Brain microvascular endothelial cell (primary cell): Measurements from ENCODE around the gene PRSS12.
"Not testable (repeated sequence)": the region's sequence is repeated elsewhere in the genome, so short reads cannot be mapped to it uniquely, and the experiment has no call there.

ENCODE experiments used
- DNase-seq: peaks from one replicate; pipeline ENCODE4 v3.0.0-alpha.2; 2020
- H3K27ac ChIP-seq: fragments of 250-450 bp; sonication (Bioruptor Pico); 2 replicates; pipeline ENCODE4 v1.5.1; 2020; ENCODE audit warnings: mild to moderate bottlenecking, moderate library complexity
- H3K27me3 ChIP-seq: fragments of 250-450 bp; sonication (Bioruptor Pico); replicated peaks from 2 replicates; pipeline ENCODE4 v1.5.1; 2020; ENCODE audit warnings: mild to moderate bottlenecking
- H3K36me3 ChIP-seq: fragments of 250-450 bp; sonication (Bioruptor Pico); replicated peaks from 2 replicates; pipeline ENCODE4 v1.5.1; 2020; ENCODE audit warnings: mild to moderate bottlenecking
- H3K4me3 ChIP-seq: 2 replicates; pipeline ENCODE4 v1.5.1; 2011; ENCODE audit warnings: low read depth, mild to moderate bottlenecking, control low read depth, low read length, moderate library complexity
- in situ Hi-C: cut with HindIII; loops from 2 replicates; pipeline ENCODE4 v1.10.0; 2017; ENCODE audit warnings: low sequenced_read_pairs, low pct_ligation_motif_present
- TF ChIP-seq, protein P1 (sequence below): IDR thresholded peaks from 2 replicates; pipeline ENCODE4 v1.5.1; 2011; ENCODE audit warnings: low read depth, mild to moderate bottlenecking, moderate library complexity, low read length, control low read depth, inconsistent platforms; ENCODE audit errors: missing control alignments

The PRSS12 gene

DNA sequence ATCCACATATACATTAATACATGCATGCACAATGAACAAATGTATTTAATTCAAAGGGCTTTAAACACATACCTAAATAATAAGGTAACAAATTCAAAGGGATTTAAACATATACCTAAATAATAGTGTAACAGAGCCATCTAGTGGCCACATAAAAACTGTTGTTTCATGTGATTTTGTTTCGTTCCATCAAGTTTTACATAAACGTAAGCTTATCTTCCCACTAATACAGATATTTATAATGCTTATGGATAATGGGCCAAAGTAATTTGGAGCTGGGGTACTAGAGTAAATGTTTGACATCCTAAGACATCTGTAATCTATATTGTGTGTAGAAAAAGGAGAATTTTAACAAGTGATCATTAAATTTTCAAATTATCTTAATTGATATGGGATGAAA lies 82.3 kb downstream of the PRSS12 start:
- no peak for DNase-seq
- H3K27ac ChIP-seq = no peak overlapping the region
- H3K4me3 ChIP-seq = no peak overlapping the region
- in situ Hi-C loops = no loop called here
- TF ChIP-seq, protein P1, sequence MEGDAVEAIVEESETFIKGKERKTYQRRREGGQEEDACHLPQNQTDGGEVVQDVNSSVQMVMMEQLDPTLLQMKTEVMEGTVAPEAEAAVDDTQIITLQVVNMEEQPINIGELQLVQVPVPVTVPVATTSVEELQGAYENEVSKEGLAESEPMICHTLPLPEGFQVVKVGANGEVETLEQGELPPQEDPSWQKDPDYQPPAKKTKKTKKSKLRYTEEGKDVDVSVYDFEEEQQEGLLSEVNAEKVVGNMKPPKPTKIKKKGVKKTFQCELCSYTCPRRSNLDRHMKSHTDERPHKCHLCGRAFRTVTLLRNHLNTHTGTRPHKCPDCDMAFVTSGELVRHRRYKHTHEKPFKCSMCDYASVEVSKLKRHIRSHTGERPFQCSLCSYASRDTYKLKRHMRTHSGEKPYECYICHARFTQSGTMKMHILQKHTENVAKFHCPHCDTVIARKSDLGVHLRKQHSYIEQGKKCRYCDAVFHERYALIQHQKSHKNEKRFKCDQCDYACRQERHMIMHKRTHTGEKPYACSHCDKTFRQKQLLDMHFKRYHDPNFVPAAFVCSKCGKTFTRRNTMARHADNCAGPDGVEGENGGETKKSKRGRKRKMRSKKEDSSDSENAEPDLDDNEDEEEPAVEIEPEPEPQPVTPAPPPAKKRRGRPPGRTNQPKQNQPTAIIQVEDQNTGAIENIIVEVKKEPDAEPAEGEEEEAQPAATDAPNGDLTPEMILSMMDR = peak; percentile 14
- no peaks in the 10 kb centered on the region for H3K36me3 ChIP-seq
- H3K27me3 ChIP-seq = no peaks in the 10 kb centered on the region

GRCh38 chr4:118268780-118269179 lies 84.0 kb downstream of the PRSS12 start:
- no peaks in the 10 kb centered on the region for H3K36me3 ChIP-seq
- H3K4me3 ChIP-seq = no peak overlapping the region
- DNase-seq = no peak
- TF ChIP-seq, protein P1 = no peak
- in situ Hi-C loops = no loop called here
- no peaks in the 10 kb centered on the region for H3K27me3 ChIP-seq
- no peak overlapping the region for H3K27ac ChIP-seq

- in situ Hi-C loops, DNase-seq: not testable (repeated sequence)
Measured at GRCh38 chr4:118266145-118266496, 86.7 kb downstream of the PRSS12 start.

DNA sequence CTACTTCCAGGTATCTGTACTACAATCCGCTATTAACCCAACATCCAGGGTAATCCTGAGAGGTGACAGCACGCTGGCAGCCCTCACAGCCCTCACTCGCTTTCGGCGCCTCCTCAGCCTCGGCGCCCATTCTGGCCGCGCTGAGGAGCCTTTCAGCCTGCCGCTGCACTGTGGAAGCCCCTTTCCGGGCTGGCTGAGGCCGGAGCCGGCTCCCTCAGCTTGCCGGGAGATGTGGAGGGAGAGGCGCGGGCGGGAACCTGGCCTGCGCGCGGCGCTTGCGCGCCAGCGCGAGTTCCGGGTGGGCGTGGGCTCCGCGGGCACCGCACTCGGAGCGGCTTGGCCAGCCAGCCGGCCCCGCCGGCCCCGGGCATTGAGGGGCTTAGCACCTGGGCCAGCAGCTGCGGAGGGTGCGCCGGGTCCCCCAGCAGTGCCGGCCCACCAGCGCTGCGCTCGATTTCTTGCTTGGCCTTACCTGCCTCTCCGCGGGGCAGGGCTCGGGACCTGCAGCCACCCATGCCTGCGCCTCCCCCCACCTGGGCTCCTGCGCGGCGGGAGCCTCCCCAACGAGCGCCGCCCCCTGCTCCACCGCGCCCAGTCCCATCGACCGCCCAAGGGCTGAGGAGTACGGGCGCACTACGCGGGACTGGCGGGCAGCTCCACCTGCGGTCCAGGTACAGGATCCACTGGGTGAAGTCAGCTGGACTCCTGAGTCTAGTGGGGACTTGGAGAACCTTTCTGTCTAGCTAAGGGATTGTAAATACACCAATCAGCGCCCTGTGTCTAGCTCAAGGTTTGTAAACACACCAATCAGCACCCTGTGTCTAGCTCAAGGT lies 87.3 kb downstream of the PRSS12 start:
- Histone ChIP-seq H3K27ac (no peak overlapping the region), H3K4me3 (peak overlapping the region; percentile 53), H3K27me3 (no peaks in the 10 kb centered on the region), H3K36me3 (no peaks in the 10 kb centered on the region)
- TF ChIP-seq, protein P1 = no peak
- no peak for DNase-seq
- in situ Hi-C loops = no loop called here

More at GRCh38 chr4:118266145-118266496, 86.7 kb downstream of the PRSS12 start:
- H3K27ac ChIP-seq, H3K4me3 ChIP-seq, H3K36me3 ChIP-seq, H3K27me3 ChIP-seq: not testable (repeated sequence)

GRCh38 chr4:118264096-118264495 lies 88.7 kb downstream of the PRSS12 start:
- H3K36me3 ChIP-seq = no peaks in the 10 kb centered on the region
- DNase-seq = no peak
- no peak overlapping the region for H3K4me3 ChIP-seq
- in situ Hi-C loops = no loop called here
- no peaks in the 10 kb centered on the region for H3K27me3 ChIP-seq
- no peak overlapping the region for H3K27ac ChIP-seq
- TF ChIP-seq, protein P1 = no peak

GRCh38 chr4:118260309-118260708 lies 92.5 kb downstream of the PRSS12 start:
- Histone ChIP-seq H3K27ac (no peak overlapping the region), H3K4me3 (no peak overlapping the region), H3K36me3 (no peaks in the 10 kb centered on the region), H3K27me3 (no peaks in the 10 kb centered on the region)
- TF ChIP-seq, protein P1 = no peak
- in situ Hi-C loops = no loop called here
- no peak for DNase-seq
